Raji (cell line): ENCODE measurements around the gene SASH1.

Source experiments
- POLR2A ChIP-seq: IDR thresholded peaks from 2 replicates; pipeline ENCODE4 v1.6.1; 2011; ENCODE audit warnings: low read depth, low read length, control low read depth; ENCODE audit not compliant: insufficient read depth

The SASH1 gene

GRCh38 chr6:148453906-148454305 lies 111.3 kb downstream of the SASH1 start:
- no peak for TF ChIP-seq POLR2A

- TF ChIP-seq POLR2A, result no peak
Observed at GRCh38 chr6:148455225-148455624, 112.6 kb downstream of the SASH1 start.

- TF ChIP-seq POLR2A, result no peak
Observed at GRCh38 chr6:148455674-148456558, 113.3 kb downstream of the SASH1 start.

- no peak for TF ChIP-seq POLR2A
Observed at GRCh38 chr6:148457137-148457842, 114.7 kb downstream of the SASH1 start.

GRCh38 chr6:148457843-148458159 lies 115.2 kb downstream of the SASH1 start:
- TF ChIP-seq POLR2A, result no peak

GRCh38 chr6:148459238-148459637 lies 116.6 kb downstream of the SASH1 start:
- no peak for TF ChIP-seq POLR2A

GRCh38 chr6:148460876-148461646 lies 118.4 kb downstream of the SASH1 start:
- no peak for TF ChIP-seq POLR2A

GRCh38 chr6:148461986-148462577 lies 119.4 kb downstream of the SASH1 start:
- TF ChIP-seq POLR2A, result no peak

GRCh38 chr6:148463671-148464070 lies 121.0 kb downstream of the SASH1 start:
- no peak for TF ChIP-seq POLR2A

GRCh38 chr6:148464319-148465010 lies 121.8 kb downstream of the SASH1 start:
- TF ChIP-seq POLR2A, result no peak

- no peak for TF ChIP-seq POLR2A
Observed at GRCh38 chr6:148465011-148465335, 122.3 kb downstream of the SASH1 start.

GRCh38 chr6:148465670-148466069 lies 123.0 kb downstream of the SASH1 start:
- TF ChIP-seq POLR2A, result no peak

GRCh38 chr6:148466158-148466557 lies 123.5 kb downstream of the SASH1 start:
- no peak for TF ChIP-seq POLR2A

GRCh38 chr6:148467926-148468325 lies 125.3 kb downstream of the SASH1 start:
- no peak for TF ChIP-seq POLR2A

- no peak for TF ChIP-seq POLR2A
Observed at GRCh38 chr6:148470156-148470555, 127.5 kb downstream of the SASH1 start.
